D341Med (cell line): ENCODE data around the gene LRP1B.
"Not testable (repeated sequence)": the region's sequence is repeated elsewhere in the genome, so short reads cannot be mapped to it uniquely, and the experiment has no call there.

Experiments
- DNase-seq: peaks from one replicate; pipeline ENCODE4 v3.0.0; 2012; ENCODE audit warnings: low spot score

Gene LRP1B

GRCh38 chr2:142104134-142104758 is 26.6 kb downstream of the LRP1B start:
- no peak for DNase-seq

- DNase-seq, result no peak
These were observed 29.8 kb downstream of the LRP1B start for GRCh38 chr2:142100970-142101369.

GRCh38 chr2:142100139-142100873 is 30.5 kb downstream of the LRP1B start:
- no peak for DNase-seq

GRCh38 chr2:142097711-142098110 is 33.1 kb downstream of the LRP1B start:
- no peak for DNase-seq

GRCh38 chr2:142095647-142096046 is 35.2 kb downstream of the LRP1B start:
- no peak for DNase-seq

- DNase-seq, result no peak
These were observed 36.6 kb downstream of the LRP1B start for GRCh38 chr2:142094233-142094632.

- DNase-seq, result no peak
These were observed 42.7 kb downstream of the LRP1B start for GRCh38 chr2:142088058-142088568.

- DNase-seq, result not testable (repeated sequence)
These were observed 43.2 kb downstream of the LRP1B start for GRCh38 chr2:142087585-142087984.

- no peak for DNase-seq
These were observed 48.4 kb downstream of the LRP1B start for GRCh38 chr2:142082368-142082767.

GRCh38 chr2:142076317-142076716 is 54.5 kb downstream of the LRP1B start:
- DNase-seq, result no peak

- DNase-seq, result no peak
These were observed 55.0 kb downstream of the LRP1B start for GRCh38 chr2:142075826-142076225.

GRCh38 chr2:142069251-142069888 is 61.4 kb downstream of the LRP1B start:
- DNase-seq, result no peak

GRCh38 chr2:142065700-142066099 is 65.1 kb downstream of the LRP1B start:
- DNase-seq, result no peak

GRCh38 chr2:142065156-142065555 is 65.7 kb downstream of the LRP1B start:
- no peak for DNase-seq

GRCh38 chr2:142061733-142062132 is 69.1 kb downstream of the LRP1B start:
- no peak for DNase-seq

- no peak for DNase-seq
These were observed 72.7 kb downstream of the LRP1B start for GRCh38 chr2:142058149-142058548.

- DNase-seq, result no peak
These were observed 74.0 kb downstream of the LRP1B start for GRCh38 chr2:142056784-142057183.

- peak; percentile 15 for DNase-seq
These were observed 78.5 kb downstream of the LRP1B start for GRCh38 chr2:142052220-142052863.

- no peak for DNase-seq
These were observed 82.2 kb downstream of the LRP1B start for GRCh38 chr2:142048581-142048980.

- no peak for DNase-seq
These were observed 85.2 kb downstream of the LRP1B start for GRCh38 chr2:142045641-142046040.

GRCh38 chr2:142044197-142044596 is 86.6 kb downstream of the LRP1B start:
- no peak for DNase-seq

- no peak for DNase-seq
These were observed 88.1 kb downstream of the LRP1B start for GRCh38 chr2:142042536-142043199.
